Lower leg skin (tissue), 3 donors: ENCODE data around the gene UBE2I.

Source experiments
- POLR2A ChIP-seq, 2 donors: fragments of 450-650 bp; IDR thresholded peaks; one replicate each; pipeline ENCODE4 v1.6.1; 2016 to 2017; ENCODE audit warnings: antibody characterized with exemption in 2 of 2, mild to moderate bottlenecking in 1 of 2, moderate library complexity in 1 of 2
- TF ChIP-seq, protein P1 (sequence below), 3 donors: fragments of 450-650 bp; IDR thresholded peaks; one replicate each; pipeline ENCODE4 v1.5.1; 2016; ENCODE audit warnings: antibody characterized with exemption in 3 of 3, mild to moderate bottlenecking in 3 of 3, moderate library complexity in 2 of 3

DNA sequence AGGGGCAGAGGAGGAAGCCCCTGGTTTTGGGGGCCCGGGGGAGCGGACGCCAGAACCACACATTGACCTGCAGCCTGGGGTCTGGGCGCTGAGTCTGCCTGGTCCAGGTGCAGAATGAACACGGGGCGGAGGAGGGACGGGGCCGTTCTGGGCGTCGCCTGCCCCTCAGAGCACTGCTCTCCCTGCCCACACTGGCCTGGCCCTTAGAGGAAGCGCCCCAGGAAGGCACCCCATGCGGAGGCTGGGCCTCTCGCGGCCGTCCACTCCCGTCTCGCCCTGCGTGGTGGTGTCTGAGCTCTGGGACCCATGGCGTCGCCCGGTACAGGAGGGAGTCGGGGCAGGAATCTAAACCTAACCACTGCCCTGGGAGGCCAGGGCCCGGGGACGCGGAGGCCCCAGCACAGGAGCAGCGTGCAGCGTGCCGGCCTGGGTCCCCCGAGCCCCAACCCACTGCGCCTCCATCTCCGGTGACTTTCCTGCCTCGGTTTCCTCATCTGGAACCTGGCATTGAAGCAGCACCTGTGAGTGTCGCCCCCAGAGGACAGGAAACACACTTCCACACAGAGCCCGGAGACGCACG is 49.2 kb upstream of the UBE2I start:
- TF ChIP-seq POLR2A (IDR thresholded peaks at IDR 0.05) = no peak
- TF ChIP-seq, protein P1, sequence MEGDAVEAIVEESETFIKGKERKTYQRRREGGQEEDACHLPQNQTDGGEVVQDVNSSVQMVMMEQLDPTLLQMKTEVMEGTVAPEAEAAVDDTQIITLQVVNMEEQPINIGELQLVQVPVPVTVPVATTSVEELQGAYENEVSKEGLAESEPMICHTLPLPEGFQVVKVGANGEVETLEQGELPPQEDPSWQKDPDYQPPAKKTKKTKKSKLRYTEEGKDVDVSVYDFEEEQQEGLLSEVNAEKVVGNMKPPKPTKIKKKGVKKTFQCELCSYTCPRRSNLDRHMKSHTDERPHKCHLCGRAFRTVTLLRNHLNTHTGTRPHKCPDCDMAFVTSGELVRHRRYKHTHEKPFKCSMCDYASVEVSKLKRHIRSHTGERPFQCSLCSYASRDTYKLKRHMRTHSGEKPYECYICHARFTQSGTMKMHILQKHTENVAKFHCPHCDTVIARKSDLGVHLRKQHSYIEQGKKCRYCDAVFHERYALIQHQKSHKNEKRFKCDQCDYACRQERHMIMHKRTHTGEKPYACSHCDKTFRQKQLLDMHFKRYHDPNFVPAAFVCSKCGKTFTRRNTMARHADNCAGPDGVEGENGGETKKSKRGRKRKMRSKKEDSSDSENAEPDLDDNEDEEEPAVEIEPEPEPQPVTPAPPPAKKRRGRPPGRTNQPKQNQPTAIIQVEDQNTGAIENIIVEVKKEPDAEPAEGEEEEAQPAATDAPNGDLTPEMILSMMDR (IDR thresholded peaks at IDR 0.05) = no peak
